HepG2 (cell line): ENCODE data around the gene MEA1. TPM values are rescaled to one million over a fixed set of nuclear protein-coding genes. Genes with fewer than 3 reads are reported as not detected.

Experiments used
- ATF7 ChIP-seq, 2 experiments: fragments of 450-650 bp in 1 of 2; sonication (generic) in 1 of 2; formaldehyde crosslinking in 1 of 2; IDR thresholded peaks; 2 replicates each; pipeline versions ENCODE4 v1.4.0 to v1.6.1; 2016 to 2020; ENCODE audit warnings: antibody characterized with exemption in 1 of 2, mild to moderate bottlenecking in 1 of 2, missing genetic modification reagents in 1 of 2
- HNRNPK ChIP-seq: fragments of 200-400 bp; formaldehyde crosslinking; IDR thresholded peaks from 2 replicates; pipeline ENCODE4 v1.6.1; 2018; ENCODE audit warnings: low read length, low read depth, moderate library complexity, mild to moderate bottlenecking; ENCODE audit not compliant: poor library complexity, severe bottlenecking
- MBD4 ChIP-seq: IDR thresholded peaks from 2 replicates; pipeline ENCODE4 v1.6.1; 2012; ENCODE audit warnings: low read length, inconsistent platforms, borderline replicate concordance
- POLR2AphosphoS5 ChIP-seq: IDR thresholded peaks from 2 replicates; pipeline ENCODE4 v1.6.1; 2012; ENCODE audit warnings: low read depth, low read length
- RARG ChIP-seq: sonication (generic); formaldehyde crosslinking; IDR thresholded peaks from 2 replicates; pipeline ENCODE4 v1.4.0; 2020; ENCODE audit warnings: low read depth, mild to moderate bottlenecking, missing genetic modification reagents
- SETDB1 ChIP-seq: sonication (generic); formaldehyde crosslinking; IDR thresholded peaks from 2 replicates; pipeline ENCODE4 v1.5.1; 2020; ENCODE audit warnings: missing genetic modification reagents, mild to moderate bottlenecking, borderline replicate concordance
- TEAD2 ChIP-seq: sonication (generic); formaldehyde crosslinking; IDR thresholded peaks from 2 replicates; pipeline ENCODE4 v1.9.0; 2021; ENCODE audit warnings: missing genetic modification reagents
- ZNF468 ChIP-seq: sonication (generic); formaldehyde crosslinking; IDR thresholded peaks from 2 replicates; pipeline ENCODE4 v1.8.0; 2022; ENCODE audit warnings: mild to moderate bottlenecking, moderate library complexity, missing genetic modification reagents
- ZNF563 ChIP-seq: sonication (generic); formaldehyde crosslinking; IDR thresholded peaks from 2 replicates; pipeline ENCODE4 v1.8.0; 2022; ENCODE audit warnings: mild to moderate bottlenecking, moderate library complexity, missing genetic modification reagents
- ZNF775 ChIP-seq: sonication (generic); formaldehyde crosslinking; IDR thresholded peaks from 2 replicates; pipeline ENCODE4 v1.4.0; 2020; ENCODE audit warnings: missing genetic modification reagents, mild to moderate bottlenecking, moderate library complexity, borderline replicate concordance
- polyA plus RNA-seq, 8 experiments: library from polyadenylated mRNA; depleted of rRNA in 3 of 8; stranded (reverse) in 7 of 8; unstranded in 1 of 8; fragments of >200 nt; fragmentation: Illumina TruSeq in 4 of 8; extraction: Trizol in 4 of 8; gene quantifications; 2 replicates each; pipeline versions ENCODE4 v1.2.1 to v1.2.3, GENCODE V29; 2011 to 2016; ENCODE audit warnings: low read depth in 4 of 8, missing spikeins in 1 of 8, mixed read lengths in 1 of 8; ENCODE audit not compliant: insufficient read depth in 1 of 8
- total RNA-seq, 5 experiments: library from RNA; depleted of rRNA; stranded (reverse); fragments of >200 nt; fragmentation: Illumina TruSeq; extraction: Trizol; gene quantifications; 2 replicates each; pipeline ENCODE4 v1.2.3, GENCODE V29; 2016; ENCODE audit warnings: low read depth in 1 of 5
- TF ChIP-seq, protein P1 (sequence below): sonication (generic); formaldehyde crosslinking; IDR thresholded peaks from 2 replicates; pipeline ENCODE4 v1.4.0; 2020; ENCODE audit warnings: missing genetic modification reagents
- TF ChIP-seq, protein P2 (sequence below): sonication (generic); formaldehyde crosslinking; IDR thresholded peaks from 2 replicates; pipeline ENCODE4 v1.8.1; 2022; ENCODE audit warnings: mild to moderate bottlenecking, missing genetic modification reagents
- TF ChIP-seq, protein P3 (sequence below): sonication (generic); formaldehyde crosslinking; IDR thresholded peaks from 2 replicates; pipeline ENCODE4 v1.4.0; 2020; ENCODE audit warnings: missing genetic modification reagents, borderline replicate concordance
- TF ChIP-seq, protein P4 (sequence below): sonication (generic); formaldehyde crosslinking; IDR thresholded peaks from 2 replicates; pipeline ENCODE4 v1.4.0; 2020; ENCODE audit warnings: missing genetic modification reagents, low read depth, mild to moderate bottlenecking, borderline replicate concordance
- TF ChIP-seq, protein P5 (sequence below): sonication (generic); formaldehyde crosslinking; IDR thresholded peaks from 2 replicates; pipeline ENCODE4 v1.4.0; 2020; ENCODE audit warnings: missing genetic modification reagents
- TF ChIP-seq, protein P6 (sequence below): sonication (generic); formaldehyde crosslinking; IDR thresholded peaks from 2 replicates; pipeline ENCODE4 v1.4.0; 2020; ENCODE audit warnings: missing genetic modification reagents

Gene MEA1
- total and polyA plus RNA-seq, 2 of the 13 experiments (the other 11 are each of a cell fraction or from before 2014, with no cell fraction given): 75.6 to 86.2 TPM

DNA sequence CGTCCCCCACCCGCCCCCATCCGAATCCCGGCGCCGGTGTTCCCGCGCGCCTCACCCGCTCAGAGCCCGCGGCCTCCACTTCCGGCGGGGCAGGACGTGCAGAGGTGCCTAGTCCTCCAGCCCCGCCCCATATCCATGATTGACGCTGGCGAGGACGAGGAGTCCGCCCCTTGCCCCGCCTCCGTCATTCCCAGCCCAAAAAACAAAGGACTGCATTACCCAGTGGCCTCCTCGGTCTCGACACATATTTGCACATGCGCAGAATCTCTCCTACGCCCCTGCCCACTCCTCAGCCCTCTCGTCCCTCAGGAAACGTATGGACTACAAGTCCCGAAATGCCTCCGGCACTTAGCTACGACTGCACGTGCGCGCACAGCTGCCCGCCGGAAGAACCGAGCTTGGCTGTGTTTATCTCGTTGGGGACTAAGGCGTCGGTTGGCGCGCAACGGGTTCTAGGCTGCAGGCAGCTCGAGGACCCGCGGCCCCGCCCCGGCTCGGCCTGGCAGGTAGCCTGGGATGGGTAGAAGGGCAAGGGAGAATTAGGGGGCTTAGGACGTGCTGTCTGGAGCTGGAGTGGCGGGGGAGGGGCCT, at the start of gene MEA1, which contains the start of gene KLHDC3 (continued):
- TF ChIP-seq, protein P1, sequence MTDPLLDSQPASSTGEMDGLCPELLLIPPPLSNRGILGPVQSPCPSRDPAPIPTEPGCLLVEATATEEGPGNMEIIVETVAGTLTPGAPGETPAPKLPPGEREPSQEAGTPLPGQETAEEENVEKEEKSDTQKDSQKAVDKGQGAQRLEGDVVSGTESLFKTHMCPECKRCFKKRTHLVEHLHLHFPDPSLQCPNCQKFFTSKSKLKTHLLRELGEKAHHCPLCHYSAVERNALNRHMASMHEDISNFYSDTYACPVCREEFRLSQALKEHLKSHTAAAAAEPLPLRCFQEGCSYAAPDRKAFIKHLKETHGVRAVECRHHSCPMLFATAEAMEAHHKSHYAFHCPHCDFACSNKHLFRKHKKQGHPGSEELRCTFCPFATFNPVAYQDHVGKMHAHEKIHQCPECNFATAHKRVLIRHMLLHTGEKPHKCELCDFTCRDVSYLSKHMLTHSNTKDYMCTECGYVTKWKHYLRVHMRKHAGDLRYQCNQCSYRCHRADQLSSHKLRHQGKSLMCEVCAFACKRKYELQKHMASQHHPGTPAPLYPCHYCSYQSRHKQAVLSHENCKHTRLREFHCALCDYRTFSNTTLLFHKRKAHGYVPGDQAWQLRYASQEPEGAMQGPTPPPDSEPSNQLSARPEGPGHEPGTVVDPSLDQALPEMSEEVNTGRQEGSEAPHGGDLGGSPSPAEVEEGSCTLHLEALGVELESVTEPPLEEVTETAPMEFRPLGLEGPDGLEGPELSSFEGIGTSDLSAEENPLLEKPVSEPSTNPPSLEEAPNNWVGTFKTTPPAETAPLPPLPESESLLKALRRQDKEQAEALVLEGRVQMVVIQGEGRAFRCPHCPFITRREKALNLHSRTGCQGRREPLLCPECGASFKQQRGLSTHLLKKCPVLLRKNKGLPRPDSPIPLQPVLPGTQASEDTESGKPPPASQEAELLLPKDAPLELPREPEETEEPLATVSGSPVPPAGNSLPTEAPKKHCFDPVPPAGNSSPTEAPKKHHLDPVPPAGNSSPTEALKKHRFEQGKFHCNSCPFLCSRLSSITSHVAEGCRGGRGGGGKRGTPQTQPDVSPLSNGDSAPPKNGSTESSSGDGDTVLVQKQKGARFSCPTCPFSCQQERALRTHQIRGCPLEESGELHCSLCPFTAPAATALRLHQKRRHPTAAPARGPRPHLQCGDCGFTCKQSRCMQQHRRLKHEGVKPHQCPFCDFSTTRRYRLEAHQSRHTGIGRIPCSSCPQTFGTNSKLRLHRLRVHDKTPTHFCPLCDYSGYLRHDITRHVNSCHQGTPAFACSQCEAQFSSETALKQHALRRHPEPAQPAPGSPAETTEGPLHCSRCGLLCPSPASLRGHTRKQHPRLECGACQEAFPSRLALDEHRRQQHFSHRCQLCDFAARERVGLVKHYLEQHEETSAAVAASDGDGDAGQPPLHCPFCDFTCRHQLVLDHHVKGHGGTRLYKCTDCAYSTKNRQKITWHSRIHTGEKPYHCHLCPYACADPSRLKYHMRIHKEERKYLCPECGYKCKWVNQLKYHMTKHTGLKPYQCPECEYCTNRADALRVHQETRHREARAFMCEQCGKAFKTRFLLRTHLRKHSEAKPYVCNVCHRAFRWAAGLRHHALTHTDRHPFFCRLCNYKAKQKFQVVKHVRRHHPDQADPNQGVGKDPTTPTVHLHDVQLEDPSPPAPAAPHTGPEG (CRISPR knock-in tag): 0 out of 2 replicates have a peak, but pooled peaks have one; percentile 11
- TF ChIP-seq TEAD2 (CRISPR knock-in tag): no peak
- TF ChIP-seq, protein P2, sequence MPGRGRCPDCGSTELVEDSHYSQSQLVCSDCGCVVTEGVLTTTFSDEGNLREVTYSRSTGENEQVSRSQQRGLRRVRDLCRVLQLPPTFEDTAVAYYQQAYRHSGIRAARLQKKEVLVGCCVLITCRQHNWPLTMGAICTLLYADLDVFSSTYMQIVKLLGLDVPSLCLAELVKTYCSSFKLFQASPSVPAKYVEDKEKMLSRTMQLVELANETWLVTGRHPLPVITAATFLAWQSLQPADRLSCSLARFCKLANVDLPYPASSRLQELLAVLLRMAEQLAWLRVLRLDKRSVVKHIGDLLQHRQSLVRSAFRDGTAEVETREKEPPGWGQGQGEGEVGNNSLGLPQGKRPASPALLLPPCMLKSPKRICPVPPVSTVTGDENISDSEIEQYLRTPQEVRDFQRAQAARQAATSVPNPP (CRISPR knock-in tag): no peak
- no peak for TF ChIP-seq SETDB1
- TF ChIP-seq RARG: no peak
- TF ChIP-seq, protein P3, sequence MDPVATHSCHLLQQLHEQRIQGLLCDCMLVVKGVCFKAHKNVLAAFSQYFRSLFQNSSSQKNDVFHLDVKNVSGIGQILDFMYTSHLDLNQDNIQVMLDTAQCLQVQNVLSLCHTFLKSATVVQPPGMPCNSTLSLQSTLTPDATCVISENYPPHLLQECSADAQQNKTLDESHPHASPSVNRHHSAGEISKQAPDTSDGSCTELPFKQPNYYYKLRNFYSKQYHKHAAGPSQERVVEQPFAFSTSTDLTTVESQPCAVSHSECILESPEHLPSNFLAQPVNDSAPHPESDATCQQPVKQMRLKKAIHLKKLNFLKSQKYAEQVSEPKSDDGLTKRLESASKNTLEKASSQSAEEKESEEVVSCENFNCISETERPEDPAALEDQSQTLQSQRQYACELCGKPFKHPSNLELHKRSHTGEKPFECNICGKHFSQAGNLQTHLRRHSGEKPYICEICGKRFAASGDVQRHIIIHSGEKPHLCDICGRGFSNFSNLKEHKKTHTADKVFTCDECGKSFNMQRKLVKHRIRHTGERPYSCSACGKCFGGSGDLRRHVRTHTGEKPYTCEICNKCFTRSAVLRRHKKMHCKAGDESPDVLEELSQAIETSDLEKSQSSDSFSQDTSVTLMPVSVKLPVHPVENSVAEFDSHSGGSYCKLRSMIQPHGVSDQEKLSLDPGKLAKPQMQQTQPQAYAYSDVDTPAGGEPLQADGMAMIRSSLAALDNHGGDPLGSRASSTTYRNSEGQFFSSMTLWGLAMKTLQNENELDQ: peak; percentile 37; the same call in 1 of the 2 replicates
- TF ChIP-seq, protein P4, sequence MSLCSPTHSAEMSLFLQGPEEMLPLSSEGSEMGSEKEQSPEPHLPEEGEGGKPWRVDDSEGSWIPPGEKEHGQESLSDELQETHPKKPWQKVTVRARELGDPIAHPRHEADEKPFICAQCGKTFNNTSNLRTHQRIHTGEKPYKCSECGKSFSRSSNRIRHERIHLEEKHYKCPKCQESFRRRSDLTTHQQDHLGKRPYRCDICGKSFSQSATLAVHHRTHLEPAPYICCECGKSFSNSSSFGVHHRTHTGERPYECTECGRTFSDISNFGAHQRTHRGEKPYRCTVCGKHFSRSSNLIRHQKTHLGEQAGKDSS (CRISPR knock-in tag): 0 out of 2 replicates have a peak, but pooled peaks have one; percentile 70
- TF ChIP-seq ZNF563 (CRISPR knock-in tag): peak; percentile 85
- TF ChIP-seq, protein P5, sequence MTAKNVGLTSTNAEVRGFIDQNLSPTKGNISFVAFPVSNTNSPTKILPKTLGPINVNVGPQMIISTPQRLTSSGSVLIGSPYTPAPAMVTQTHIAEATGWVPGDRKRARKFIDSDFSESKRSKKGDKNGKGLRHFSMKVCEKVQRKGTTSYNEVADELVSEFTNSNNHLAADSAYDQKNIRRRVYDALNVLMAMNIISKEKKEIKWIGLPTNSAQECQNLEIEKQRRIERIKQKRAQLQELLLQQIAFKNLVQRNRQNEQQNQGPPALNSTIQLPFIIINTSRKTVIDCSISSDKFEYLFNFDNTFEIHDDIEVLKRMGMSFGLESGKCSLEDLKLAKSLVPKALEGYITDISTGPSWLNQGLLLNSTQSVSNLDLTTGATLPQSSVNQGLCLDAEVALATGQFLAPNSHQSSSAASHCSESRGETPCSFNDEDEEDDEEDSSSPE (CRISPR knock-in tag): peak; percentile 90
- peak; percentile 70 for TF ChIP-seq POLR2AphosphoS5
- no peak for TF ChIP-seq MBD4
- TF ChIP-seq ZNF775: no peak
- TF ChIP-seq, protein P6, sequence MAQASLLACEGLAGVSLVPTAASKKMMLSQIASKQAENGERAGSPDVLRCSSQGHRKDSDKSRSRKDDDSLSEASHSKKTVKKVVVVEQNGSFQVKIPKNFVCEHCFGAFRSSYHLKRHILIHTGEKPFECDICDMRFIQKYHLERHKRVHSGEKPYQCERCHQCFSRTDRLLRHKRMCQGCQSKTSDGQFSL (CRISPR knock-in tag): no peak
- TF ChIP-seq ATF7 (IDR thresholded peaks at IDR 0.05): no peak
- 0 out of 2 replicates have a peak, but pooled peaks have one; percentile 40 for TF ChIP-seq ATF7 (CRISPR knock-in tag; IDR thresholded peaks at IDR 0.05)
- TF ChIP-seq ZNF468 (CRISPR knock-in tag): no peak
- peak; percentile 96 for TF ChIP-seq HNRNPK
